ENCODE results near the gene SLC6A1.

The SLC6A1 gene

GRCh38 chr3:10954740-10955139 lies 37.8 kb upstream of the SLC6A1 start:
- Histone ChIP-seq H3K27me3 (ENCODE audit: control insufficient read depth in 5 of 5, insufficient read depth in 4 of 5, low read length in 5 of 5) (peaks cover 0 to 8% (median 5%) of the 10 kb centered on the region in 5 donors), H3K9ac (ENCODE audit: low read length in 5 of 5) (no peak overlapping the region), H3K4me1 (ENCODE audit: control insufficient read depth in 5 of 5, insufficient read depth in 5 of 5, low read length in 5 of 5) (peaks cover 0 to 24% (median 12%) of the 10 kb centered on the region in 5 donors), H3K9me3 (ENCODE audit: control insufficient read depth in 5 of 5, low read length in 5 of 5) (no peaks in the 10 kb centered on the region), H3K36me3 (ENCODE audit: control insufficient read depth in 5 of 5, insufficient read depth in 5 of 5, low read length in 5 of 5) (no peaks in the 10 kb centered on the region), H3K4me3 (ENCODE audit: low read depth in 1 of 5, low read length in 5 of 5) (no peak overlapping the region), H3K27ac (ENCODE audit: low read depth, low read length) (no peak overlapping the region)

- Histone ChIP-seq H3K4me1 (ENCODE audit: control insufficient read depth in 5 of 5, insufficient read depth in 5 of 5, low read length in 5 of 5) (peaks cover 0 to 24% (median 12%) of the 10 kb centered on the region in 5 donors), H3K27ac (ENCODE audit: low read depth, low read length) (no peak overlapping the region), H3K9me3 (ENCODE audit: control insufficient read depth in 5 of 5, low read length in 5 of 5) (no peaks in the 10 kb centered on the region), H3K27me3 (ENCODE audit: control insufficient read depth in 5 of 5, insufficient read depth in 4 of 5, low read length in 5 of 5) (peaks cover 0 to 14% (median 5%) of the 10 kb centered on the region in 5 donors), H3K4me3 (ENCODE audit: low read depth in 1 of 5, low read length in 5 of 5) (no peak overlapping the region), H3K36me3 (ENCODE audit: control insufficient read depth in 5 of 5, insufficient read depth in 5 of 5, low read length in 5 of 5) (no peaks in the 10 kb centered on the region), H3K9ac (ENCODE audit: low read length in 5 of 5) (no peak overlapping the region)
Observed at GRCh38 chr3:10955711-10956453, 36.7 kb upstream of the SLC6A1 start.

- H3K27me3 ChIP-seq (ENCODE audit: control insufficient read depth in 5 of 5, insufficient read depth in 4 of 5, low read length in 5 of 5): peaks cover 0 to 14% (median 3%) of the 10 kb centered on the region in 5 donors
- no peaks in the 10 kb centered on the region for H3K36me3 ChIP-seq (ENCODE audit: control insufficient read depth in 5 of 5, insufficient read depth in 5 of 5, low read length in 5 of 5)
- no peak overlapping the region for H3K9ac ChIP-seq (ENCODE audit: low read length in 5 of 5)
- no peaks in the 10 kb centered on the region for H3K9me3 ChIP-seq (ENCODE audit: control insufficient read depth in 5 of 5, low read length in 5 of 5)
- peaks cover 0 to 24% (median 12%) of the 10 kb centered on the region in 5 donors for H3K4me1 ChIP-seq (ENCODE audit: control insufficient read depth in 5 of 5, insufficient read depth in 5 of 5, low read length in 5 of 5)
- no peak overlapping the region for H3K27ac ChIP-seq (ENCODE audit: low read depth, low read length)
- H3K4me3 ChIP-seq (ENCODE audit: low read depth in 1 of 5, low read length in 5 of 5): no peak overlapping the region
Observed at GRCh38 chr3:10956531-10956930, 36.0 kb upstream of the SLC6A1 start.

- H3K9ac ChIP-seq (ENCODE audit: low read length in 5 of 5): no peak overlapping the region
- H3K4me3 ChIP-seq (ENCODE audit: low read depth in 1 of 5, low read length in 5 of 5): no peak overlapping the region
- no peak overlapping the region for H3K27ac ChIP-seq (ENCODE audit: low read depth, low read length)
- H3K4me1 ChIP-seq (ENCODE audit: control insufficient read depth in 5 of 5, insufficient read depth in 5 of 5, low read length in 5 of 5): peaks cover 0 to 24% (median 12%) of the 10 kb centered on the region in 5 donors
- no peaks in the 10 kb centered on the region for H3K9me3 ChIP-seq (ENCODE audit: control insufficient read depth in 5 of 5, low read length in 5 of 5)
- H3K36me3 ChIP-seq (ENCODE audit: control insufficient read depth in 5 of 5, insufficient read depth in 5 of 5, low read length in 5 of 5): no peaks in the 10 kb centered on the region
- peaks cover 0 to 14% (median 3%) of the 10 kb centered on the region in 5 donors for H3K27me3 ChIP-seq (ENCODE audit: control insufficient read depth in 5 of 5, insufficient read depth in 4 of 5, low read length in 5 of 5)
Observed at GRCh38 chr3:10956986-10957385, 35.6 kb upstream of the SLC6A1 start.

GRCh38 chr3:10957976-10958749 lies 34.4 kb upstream of the SLC6A1 start:
- Histone ChIP-seq H3K9me3 (ENCODE audit: control insufficient read depth in 5 of 5, low read length in 5 of 5) (no peaks in the 10 kb centered on the region), H3K27ac (ENCODE audit: low read depth, low read length) (no peak overlapping the region), H3K4me3 (ENCODE audit: low read depth in 1 of 5, low read length in 5 of 5) (no peak overlapping the region)

GRCh38 chr3:10960255-10960654 lies 32.3 kb upstream of the SLC6A1 start:
- H3K4me3 ChIP-seq (ENCODE audit: low read depth in 1 of 5, low read length in 5 of 5): no peak overlapping the region
- no peak overlapping the region for H3K9ac ChIP-seq (ENCODE audit: low read length in 5 of 5)
- no peaks in the 10 kb centered on the region for H3K9me3 ChIP-seq (ENCODE audit: control insufficient read depth in 5 of 5, low read length in 5 of 5)
- peaks cover 0 to 12% (median 3%) of the 10 kb centered on the region in 5 donors for H3K27me3 ChIP-seq (ENCODE audit: control insufficient read depth in 5 of 5, insufficient read depth in 4 of 5, low read length in 5 of 5)
- no peak overlapping the region for H3K27ac ChIP-seq (ENCODE audit: low read depth, low read length)
- peaks cover 0 to 24% (median 12%) of the 10 kb centered on the region in 5 donors for H3K4me1 ChIP-seq (ENCODE audit: control insufficient read depth in 5 of 5, insufficient read depth in 5 of 5, low read length in 5 of 5)
- no peaks in the 10 kb centered on the region for H3K36me3 ChIP-seq (ENCODE audit: control insufficient read depth in 5 of 5, insufficient read depth in 5 of 5, low read length in 5 of 5)

More at GRCh38 chr3:10957976-10958749, 34.4 kb upstream of the SLC6A1 start:
- Histone ChIP-seq H3K36me3 (ENCODE audit: control insufficient read depth in 5 of 5, insufficient read depth in 5 of 5, low read length in 5 of 5) (no peaks in the 10 kb centered on the region), H3K4me1 (ENCODE audit: control insufficient read depth in 5 of 5, insufficient read depth in 5 of 5, low read length in 5 of 5) (peaks cover 0 to 24% (median 12%) of the 10 kb centered on the region in 5 donors), H3K27me3 (ENCODE audit: control insufficient read depth in 5 of 5, insufficient read depth in 4 of 5, low read length in 5 of 5) (peaks cover 0 to 9% (median 0%) of the 10 kb centered on the region in 5 donors), H3K9ac (ENCODE audit: low read length in 5 of 5) (no peak overlapping the region)

GRCh38 chr3:10961921-10962320 lies 30.6 kb upstream of the SLC6A1 start:
- no peaks in the 10 kb centered on the region for H3K36me3 ChIP-seq (ENCODE audit: control insufficient read depth in 5 of 5, insufficient read depth in 5 of 5, low read length in 5 of 5)
- peaks cover 0 to 16% (median 12%) of the 10 kb centered on the region in 5 donors for H3K27me3 ChIP-seq (ENCODE audit: control insufficient read depth in 5 of 5, insufficient read depth in 4 of 5, low read length in 5 of 5)
- no peak overlapping the region for H3K27ac ChIP-seq (ENCODE audit: low read depth, low read length)
- no peaks in the 10 kb centered on the region for H3K9me3 ChIP-seq (ENCODE audit: control insufficient read depth in 5 of 5, low read length in 5 of 5)
- no peak overlapping the region for H3K9ac ChIP-seq (ENCODE audit: low read length in 5 of 5)
- peaks cover 0 to 12% (median 4%) of the 10 kb centered on the region in 5 donors for H3K4me1 ChIP-seq (ENCODE audit: control insufficient read depth in 5 of 5, insufficient read depth in 5 of 5, low read length in 5 of 5)
- H3K4me3 ChIP-seq (ENCODE audit: low read depth in 1 of 5, low read length in 5 of 5): no peak overlapping the region

- Histone ChIP-seq H3K27ac (ENCODE audit: low read depth, low read length) (no peak overlapping the region), H3K9ac (ENCODE audit: low read length in 5 of 5) (no peak overlapping the region), H3K27me3 (ENCODE audit: control insufficient read depth in 5 of 5, insufficient read depth in 4 of 5, low read length in 5 of 5) (peaks cover 0 to 18% (median 12%) of the 10 kb centered on the region in 5 donors), H3K4me1 (ENCODE audit: control insufficient read depth in 5 of 5, insufficient read depth in 5 of 5, low read length in 5 of 5) (peaks cover 0 to 6% (median 0%) of the 10 kb centered on the region in 5 donors), H3K4me3 (ENCODE audit: low read depth in 1 of 5, low read length in 5 of 5) (no peak overlapping the region), H3K36me3 (ENCODE audit: control insufficient read depth in 5 of 5, insufficient read depth in 5 of 5, low read length in 5 of 5) (no peaks in the 10 kb centered on the region), H3K9me3 (ENCODE audit: control insufficient read depth in 5 of 5, low read length in 5 of 5) (no peaks in the 10 kb centered on the region)
Observed at GRCh38 chr3:10962481-10963036, 30.0 kb upstream of the SLC6A1 start.

GRCh38 chr3:10964537-10965167 lies 27.9 kb upstream of the SLC6A1 start:
- Histone ChIP-seq H3K4me1 (ENCODE audit: control insufficient read depth in 5 of 5, insufficient read depth in 5 of 5, low read length in 5 of 5) (no peaks in the 10 kb centered on the region), H3K9ac (ENCODE audit: low read length in 5 of 5) (no peak overlapping the region), H3K4me3 (ENCODE audit: low read depth in 1 of 5, low read length in 5 of 5) (no peak overlapping the region), H3K36me3 (ENCODE audit: control insufficient read depth in 5 of 5, insufficient read depth in 5 of 5, low read length in 5 of 5) (no peaks in the 10 kb centered on the region), H3K27ac (ENCODE audit: low read depth, low read length) (no peak overlapping the region), H3K9me3 (ENCODE audit: control insufficient read depth in 5 of 5, low read length in 5 of 5) (no peaks in the 10 kb centered on the region), H3K27me3 (ENCODE audit: control insufficient read depth in 5 of 5, insufficient read depth in 4 of 5, low read length in 5 of 5) (peaks cover 0 to 18% (median 13%) of the 10 kb centered on the region in 5 donors)

Measured in subcutaneous abdominal adipose tissue (tissue), 5 donors.